ENCODE data around the gene ZER1. TPM values are rescaled to one million over a fixed set of nuclear protein-coding genes. Genes with fewer than 3 reads are reported as not detected.

The ZER1 gene
- total and polyA plus RNA-seq, 2 of the 4 experiments (the other 2 are of a cell fraction): 7.7 to 34.9 TPM

- TF ChIP-seq CTCF (conservative IDR thresholded peaks at IDR 0.05; ENCODE audit: low read depth, low read length): no peak
- no peak for TF ChIP-seq RAD21 (IDR thresholded peaks at IDR 0.05; ENCODE audit: low read length)
These were observed at the start of gene ZER1 (continued) for GRCh38 chr9:128771745-128772519.
